HG02571 (cell line): ENCODE results near the gene SNX14.
"Not testable (repeated sequence)": the region's sequence is repeated elsewhere in the genome, so short reads cannot be mapped to it uniquely, and the experiment has no call there.

Experiments used
- ATAC-seq: cut with Tn5 transposase; IDR thresholded peaks from one replicate; pipeline ENCODE4 v1.9.1; 2021; ENCODE audit warnings: mild to moderate bottlenecking, moderate library complexity; ENCODE audit not compliant: unreplicated experiment

SNX14 gene

DNA sequence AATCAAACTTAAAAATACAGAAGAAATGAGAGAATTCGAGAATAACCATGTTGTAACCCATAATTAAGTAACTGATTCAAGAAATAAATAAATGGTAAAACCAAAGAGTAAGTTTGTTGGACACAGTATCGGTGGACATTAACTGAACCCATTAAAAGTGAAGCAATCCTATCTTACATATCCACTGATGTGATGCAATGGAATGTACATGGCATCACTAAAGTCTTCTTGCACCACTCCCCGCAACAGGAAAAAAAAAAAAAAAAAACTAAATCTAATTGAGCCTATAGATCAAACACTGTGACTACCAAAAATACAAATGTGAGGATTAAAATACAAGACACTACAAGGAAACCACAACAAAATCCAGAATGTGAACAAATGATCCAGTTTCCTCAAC, 7.9 kb downstream of the SNX14 start:
- ATAC-seq, result no peak

DNA sequence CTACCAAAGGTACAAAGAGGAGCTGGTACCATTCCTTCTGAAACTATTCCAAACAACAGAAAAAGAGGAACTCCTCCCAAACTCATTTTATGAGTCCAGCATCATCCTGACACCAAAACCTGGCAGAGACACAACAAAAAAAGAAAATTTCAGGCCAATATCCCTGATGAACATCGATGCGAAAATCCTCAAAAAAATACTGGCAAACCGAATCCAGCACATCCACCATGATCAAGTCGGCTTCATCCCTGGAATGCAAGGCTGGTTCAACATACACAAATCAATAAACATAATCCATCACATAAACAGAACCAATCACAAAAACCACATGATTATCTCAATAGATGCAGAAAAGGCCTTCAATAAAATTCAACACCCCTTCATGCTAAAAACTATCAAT, 10.8 kb downstream of the SNX14 start:
- not testable (repeated sequence) for ATAC-seq

DNA sequence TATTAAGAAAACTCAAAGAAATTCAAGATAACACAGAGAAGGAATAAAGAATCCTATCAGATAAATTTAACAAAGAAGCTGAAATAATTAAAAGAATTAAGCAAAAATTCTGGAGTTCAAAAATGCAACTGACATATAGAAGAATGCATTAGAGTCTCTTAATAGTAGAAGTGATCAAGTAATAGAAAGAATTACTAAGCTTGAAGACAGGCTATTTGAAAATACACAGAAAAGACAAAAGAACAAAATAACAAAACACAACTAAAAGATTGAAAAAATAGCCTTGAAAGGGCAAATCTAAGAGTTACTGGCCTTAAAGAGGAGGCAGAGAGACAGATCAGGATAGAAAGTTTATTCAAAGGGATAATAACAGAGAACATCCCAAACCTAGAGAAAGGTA, 12.1 kb downstream of the SNX14 start:
- no peak for ATAC-seq

- peak; percentile 93 for ATAC-seq
Observed at GRCh38 chr6:85580878-85581267, 12.8 kb downstream of the SNX14 start.

GRCh38 chr6:85580118-85580877, 13.4 kb downstream of the SNX14 start:
- ATAC-seq, result peak; percentile 24

DNA sequence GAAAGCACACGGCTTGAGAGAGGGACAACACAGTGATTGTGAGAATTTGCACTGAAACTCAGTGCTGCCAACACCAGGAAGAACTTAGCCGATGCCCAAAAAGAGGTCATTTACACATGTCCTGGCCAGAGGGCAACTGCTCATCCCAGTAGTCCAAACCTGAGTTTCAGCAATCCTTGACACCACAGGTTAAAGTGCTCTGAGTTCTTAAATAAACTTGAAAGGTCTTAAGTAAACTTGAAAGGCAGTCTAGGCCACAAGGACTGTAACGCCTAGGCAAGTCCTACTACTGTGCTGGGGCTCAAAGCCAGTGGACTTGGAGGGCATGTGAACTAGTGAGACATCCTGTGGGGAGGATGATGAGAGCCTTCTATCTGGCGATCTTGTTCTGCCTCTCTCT, 14.1 kb downstream of the SNX14 start:
- ATAC-seq, result no peak

DNA sequence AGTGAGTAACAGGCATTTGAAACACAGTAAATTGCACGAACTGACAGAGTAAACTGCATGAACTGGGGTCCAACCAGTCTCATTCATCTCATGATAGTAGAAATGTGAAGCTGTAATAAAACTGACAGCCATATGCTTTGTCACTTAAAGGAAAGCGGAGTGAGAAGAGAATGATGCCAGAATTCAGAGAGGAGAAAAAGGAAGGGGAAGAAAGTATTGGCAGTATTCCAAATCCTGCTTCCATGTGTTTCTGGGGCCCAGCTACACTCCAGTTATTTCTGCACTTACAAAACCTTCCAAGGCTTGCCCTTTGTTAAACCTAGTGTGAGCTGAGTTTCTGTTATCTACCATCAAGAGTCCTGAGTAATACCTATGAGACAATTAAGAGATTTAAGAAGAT, 17.2 kb downstream of the SNX14 start:
- ATAC-seq, result no peak

DNA sequence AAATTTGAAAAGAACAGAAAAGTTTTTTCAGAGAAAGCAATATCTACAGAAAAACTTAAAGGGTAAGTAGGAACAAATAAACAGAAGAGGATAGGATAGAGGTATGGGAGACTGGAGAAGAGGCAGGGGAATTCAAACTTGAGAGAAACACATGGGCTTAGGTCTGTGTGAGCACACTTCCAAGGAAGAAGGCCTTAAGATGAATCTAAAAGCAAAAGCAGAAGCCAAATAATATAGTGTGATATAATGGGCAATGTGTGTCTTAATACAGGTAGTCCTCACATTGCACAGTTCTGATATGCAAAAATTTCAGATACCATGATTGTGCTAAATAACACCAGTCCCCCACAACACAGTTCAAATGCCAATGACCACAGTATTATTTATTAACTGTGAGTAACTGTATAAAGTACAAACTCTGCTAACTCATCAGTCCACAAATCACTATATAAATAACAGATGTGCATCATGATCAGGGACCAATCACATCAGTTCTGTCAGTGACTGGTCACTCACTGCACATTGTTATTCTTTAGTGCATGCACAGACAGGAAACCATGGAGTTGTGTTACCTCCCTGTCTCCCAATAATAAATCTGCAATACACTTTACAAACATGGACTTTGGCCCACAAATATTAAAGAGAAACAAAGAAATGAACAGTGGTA, 18.6 kb downstream of the SNX14 start:
- ATAC-seq, result no peak

DNA sequence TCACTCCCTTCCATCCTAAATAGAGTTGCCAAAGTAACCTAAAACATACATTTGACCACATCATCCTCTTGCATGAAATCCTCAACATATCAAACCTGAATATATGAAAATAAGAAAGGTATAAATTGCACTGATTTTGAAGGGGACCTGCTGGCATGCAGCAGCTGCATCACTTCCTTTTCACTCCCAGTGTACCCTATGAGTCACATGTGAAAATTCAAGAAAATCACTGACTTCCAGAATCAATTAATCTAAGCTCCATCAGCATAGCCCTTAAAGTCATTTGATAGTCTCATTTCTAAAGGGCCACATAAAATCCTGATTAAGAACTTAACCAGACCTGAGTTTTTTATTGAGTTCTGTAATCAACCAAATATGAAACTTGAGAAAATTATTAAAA, 24.3 kb downstream of the SNX14 start:
- no peak for ATAC-seq

DNA sequence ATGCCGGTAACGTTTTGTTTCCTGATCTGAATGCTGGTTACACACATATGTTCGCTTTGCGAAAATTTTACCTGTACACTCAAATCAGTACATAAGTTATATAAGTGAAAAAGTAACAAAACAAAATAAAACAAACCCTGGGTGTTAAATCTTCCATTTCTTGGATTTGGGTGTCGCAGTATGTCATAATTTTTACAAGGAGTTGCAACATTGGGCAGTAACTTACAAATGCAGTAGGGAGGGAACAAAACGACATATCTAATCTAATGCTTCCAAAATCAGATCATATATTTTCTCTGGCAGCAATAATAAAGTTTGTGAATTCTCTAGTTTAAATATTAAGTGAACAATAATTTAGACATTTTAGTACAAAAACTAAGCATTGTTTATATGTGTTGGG, 25.2 kb downstream of the SNX14 start:
- no peak for ATAC-seq

GRCh38 chr6:85565736-85566135, 27.9 kb downstream of the SNX14 start:
- no peak for ATAC-seq

DNA sequence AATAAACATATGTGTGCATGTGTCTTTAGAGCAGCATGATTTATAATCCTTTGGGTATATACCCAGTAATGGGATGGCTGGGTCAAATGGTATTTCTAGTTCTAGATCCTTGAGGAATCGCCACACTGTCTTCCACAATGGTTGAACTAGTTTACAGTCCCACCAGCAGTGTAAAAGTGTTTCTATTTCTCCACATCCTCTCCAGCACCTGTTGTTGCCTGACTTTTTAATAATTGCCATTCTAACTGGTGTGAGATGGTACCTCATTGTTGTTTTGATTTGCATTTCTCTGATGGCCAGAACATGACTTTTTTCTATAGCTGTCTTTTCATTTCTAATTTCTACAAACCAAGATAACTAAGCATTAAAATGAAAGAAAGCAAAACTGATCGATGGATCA, 29.4 kb downstream of the SNX14 start:
- not testable (repeated sequence) for ATAC-seq

DNA sequence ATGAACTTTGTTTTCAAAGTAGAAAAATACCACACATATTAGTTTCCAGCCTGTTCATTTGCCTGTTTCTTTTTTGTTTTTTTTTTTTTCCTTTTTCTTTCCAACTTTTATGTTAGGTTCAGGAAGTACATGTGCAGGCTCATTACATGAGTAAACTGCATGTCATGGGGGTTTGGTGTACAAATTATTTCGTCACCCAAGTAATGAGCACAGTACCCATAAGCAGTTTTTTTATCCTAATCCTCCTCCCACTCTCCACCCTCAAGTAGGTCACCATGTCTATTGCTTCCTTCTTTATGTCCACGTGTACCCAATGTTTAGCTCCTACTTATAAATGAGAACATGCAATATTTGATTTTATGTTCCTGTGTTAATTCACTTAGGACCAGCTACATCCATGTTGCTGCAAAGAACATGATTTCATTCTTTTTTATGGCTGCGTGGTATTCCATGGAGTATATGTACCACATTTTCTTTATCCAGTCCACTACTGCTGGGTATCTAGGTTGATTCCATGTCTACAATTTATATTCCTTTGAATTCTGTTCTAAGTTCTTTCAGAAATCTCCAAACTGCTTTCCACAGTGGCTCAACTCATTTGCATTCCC, 31.8 kb downstream of the SNX14 start:
- no peak for ATAC-seq

- no peak for ATAC-seq
Observed at GRCh38 chr6:85556992-85557668, 36.5 kb downstream of the SNX14 start.

DNA sequence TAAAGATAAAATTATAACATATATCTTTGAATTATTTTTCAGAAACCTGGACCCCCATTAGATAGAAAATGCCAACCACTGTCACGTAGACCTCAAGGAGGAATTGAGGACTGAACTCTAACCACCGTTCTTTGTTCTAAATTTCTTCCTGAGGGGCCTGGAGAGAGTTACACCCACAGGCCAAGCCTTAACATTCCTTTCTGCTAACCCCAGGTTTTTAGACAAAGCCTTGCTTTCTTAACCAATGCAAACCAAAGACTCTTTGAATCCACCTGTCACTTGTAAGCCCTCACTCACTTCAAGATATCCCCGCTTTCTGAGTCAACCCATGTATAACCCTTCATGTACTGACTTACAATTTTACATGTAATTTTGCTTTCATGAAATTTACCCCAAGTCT, 41.0 kb downstream of the SNX14 start:
- ATAC-seq, result no peak

DNA sequence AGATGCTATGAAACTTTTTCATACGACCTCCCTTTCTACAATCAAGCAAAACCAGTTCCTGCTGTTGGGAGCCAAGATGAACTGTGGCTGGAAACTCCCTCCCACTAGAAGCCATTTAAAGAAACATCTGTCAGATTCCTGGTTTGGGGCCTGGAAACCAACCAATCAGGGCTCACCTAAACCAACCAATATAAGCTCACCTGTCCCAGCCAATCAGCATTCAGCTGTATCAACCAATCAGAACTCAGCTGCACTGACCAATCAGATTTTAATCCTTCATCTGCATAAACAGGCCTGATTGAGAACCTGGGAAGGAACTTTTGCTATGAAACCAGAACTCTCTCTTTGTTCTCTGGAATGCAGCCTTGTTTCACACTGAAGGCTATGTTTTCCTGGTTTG, 42.4 kb downstream of the SNX14 start:
- ATAC-seq, result no peak

- no peak for ATAC-seq
Observed at GRCh38 chr6:85547719-85548118, 45.9 kb downstream of the SNX14 start.

GRCh38 chr6:85544776-85545175, 48.9 kb downstream of the SNX14 start:
- ATAC-seq, result no peak

GRCh38 chr6:85537055-85537494, 56.6 kb downstream of the SNX14 start:
- ATAC-seq, result no peak

- ATAC-seq, result not testable (repeated sequence)
Observed at GRCh38 chr6:85524281-85524680, 69.4 kb downstream of the SNX14 start.

GRCh38 chr6:85516168-85516567, 77.5 kb downstream of the SNX14 start:
- no peak for ATAC-seq
